Thyroid gland (tissue), 4 donors: ENCODE measurements around the gene CTDP1.

Experiments used
- POLR2A ChIP-seq, 2 donors: fragments of 450-650 bp; IDR thresholded peaks; one replicate each; pipeline ENCODE4 v1.6.1; 2017; ENCODE audit warnings: antibody characterized with exemption in 2 of 2, mild to moderate bottlenecking in 2 of 2, moderate library complexity in 1 of 2
- TF ChIP-seq, protein P1 (sequence below), 6 experiments: fragments of 200-600 bp in 3 of 6; fragments of 450-650 bp in 3 of 6; sonication (generic) in 3 of 6; IDR thresholded peaks; one replicate each; pipeline ENCODE4 v1.5.1; 2016 to 2019; ENCODE audit warnings: antibody characterized with exemption in 6 of 6, mild to moderate bottlenecking in 2 of 6, inconsistent platforms in 1 of 6, moderate library complexity in 1 of 6

GRCh38 chr18:79792096-79792987, 112.7 kb downstream of the CTDP1 start:
- TF ChIP-seq, protein P1, sequence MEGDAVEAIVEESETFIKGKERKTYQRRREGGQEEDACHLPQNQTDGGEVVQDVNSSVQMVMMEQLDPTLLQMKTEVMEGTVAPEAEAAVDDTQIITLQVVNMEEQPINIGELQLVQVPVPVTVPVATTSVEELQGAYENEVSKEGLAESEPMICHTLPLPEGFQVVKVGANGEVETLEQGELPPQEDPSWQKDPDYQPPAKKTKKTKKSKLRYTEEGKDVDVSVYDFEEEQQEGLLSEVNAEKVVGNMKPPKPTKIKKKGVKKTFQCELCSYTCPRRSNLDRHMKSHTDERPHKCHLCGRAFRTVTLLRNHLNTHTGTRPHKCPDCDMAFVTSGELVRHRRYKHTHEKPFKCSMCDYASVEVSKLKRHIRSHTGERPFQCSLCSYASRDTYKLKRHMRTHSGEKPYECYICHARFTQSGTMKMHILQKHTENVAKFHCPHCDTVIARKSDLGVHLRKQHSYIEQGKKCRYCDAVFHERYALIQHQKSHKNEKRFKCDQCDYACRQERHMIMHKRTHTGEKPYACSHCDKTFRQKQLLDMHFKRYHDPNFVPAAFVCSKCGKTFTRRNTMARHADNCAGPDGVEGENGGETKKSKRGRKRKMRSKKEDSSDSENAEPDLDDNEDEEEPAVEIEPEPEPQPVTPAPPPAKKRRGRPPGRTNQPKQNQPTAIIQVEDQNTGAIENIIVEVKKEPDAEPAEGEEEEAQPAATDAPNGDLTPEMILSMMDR (IDR thresholded peaks at IDR 0.05), result no peak
- TF ChIP-seq POLR2A (IDR thresholded peaks at IDR 0.05), result no peak
